Measurements from ENCODE around the gene ABHD1.
"Not testable (repeated sequence)": the region's sequence is repeated elsewhere in the genome, so short reads cannot be mapped to it uniquely, and the experiment has no call there.

ABHD1 gene

DNA sequence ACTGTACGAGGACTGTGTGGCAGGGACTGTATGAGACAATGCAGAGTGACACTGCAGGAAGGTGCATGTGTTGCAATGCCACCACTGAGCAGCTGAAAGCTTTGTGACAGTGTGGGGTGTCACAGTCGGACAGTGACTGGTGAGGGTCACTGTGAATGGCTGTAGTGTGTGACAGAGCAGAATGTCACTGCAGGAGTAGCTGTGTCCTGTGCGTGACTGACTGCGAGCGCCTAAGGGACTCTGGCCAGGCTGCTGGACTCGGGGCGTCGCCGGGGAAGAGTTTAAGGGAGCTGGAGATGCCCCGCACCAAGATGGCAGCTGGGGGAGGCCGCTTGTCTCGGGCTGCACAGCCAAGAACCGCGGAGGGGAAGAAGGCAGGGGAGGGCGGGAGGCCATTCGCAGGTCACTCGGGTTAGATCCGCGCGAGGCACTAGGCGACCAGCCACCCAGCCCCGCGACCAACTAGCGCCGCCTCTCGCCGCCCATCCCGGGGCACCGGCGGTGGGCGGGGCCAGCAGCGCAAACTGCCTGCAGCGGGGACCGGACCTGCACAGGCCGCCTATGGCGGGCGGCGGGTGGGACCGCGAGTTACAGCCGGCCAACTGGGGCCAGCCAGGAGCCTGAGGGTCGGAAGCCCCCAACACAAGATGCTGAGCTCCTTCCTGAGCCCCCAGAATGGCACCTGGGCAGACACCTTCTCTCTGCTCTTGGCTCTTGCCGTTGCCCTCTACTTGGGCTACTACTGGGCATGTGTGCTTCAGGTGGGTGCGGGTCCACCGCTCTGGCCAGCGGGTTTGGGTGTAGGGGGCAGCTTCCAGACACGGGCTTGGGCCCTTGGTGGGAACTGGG, at the start of gene ABHD1:
ABHD1 (plus strand) TSS at position 514 of the 849 bp plus-strand sequence; CDS start at position 648, 134 bp downstream.
- DNase-seq (ENCODE audit: low read depth in 3 of 3) = peak in 2 of 3 experiments; percentile 27 to 56

DNA sequence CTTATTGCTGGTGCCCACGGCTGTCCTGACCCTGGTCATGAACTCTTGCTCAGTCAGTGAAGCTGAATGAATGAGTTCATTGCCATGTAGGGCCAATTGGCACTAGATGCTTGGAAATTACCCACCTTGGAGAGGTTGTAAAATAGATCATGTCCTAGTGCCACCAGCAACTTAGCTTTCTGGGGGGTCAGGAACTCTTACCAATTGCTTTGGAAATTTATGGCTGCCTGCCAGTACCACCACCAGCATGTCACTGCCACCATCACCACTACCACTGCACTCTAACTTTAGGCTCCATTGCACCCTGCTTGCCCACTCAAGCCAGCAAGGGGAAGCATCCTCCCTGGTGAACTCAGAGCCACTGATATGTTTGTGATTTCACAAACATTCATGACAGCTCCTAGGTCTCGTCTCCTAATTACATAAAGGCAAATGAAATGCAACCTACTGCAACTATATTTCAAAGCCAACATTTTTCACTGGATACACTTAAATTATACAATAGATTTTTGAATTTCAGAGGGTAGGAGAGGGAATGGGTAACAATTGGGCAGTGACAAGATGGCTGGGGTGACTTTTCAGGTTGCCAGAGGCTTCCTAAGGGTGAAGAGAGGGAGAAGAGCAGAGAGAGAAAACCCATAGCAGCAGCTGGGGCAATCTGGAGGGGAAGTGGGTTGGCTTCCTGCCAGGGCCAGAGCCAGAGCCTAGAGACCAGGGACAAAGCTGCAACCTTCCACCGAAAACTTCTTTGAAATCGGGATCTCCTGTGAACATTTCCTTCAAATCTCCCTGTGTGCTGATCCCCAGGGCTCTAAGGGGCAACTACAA, 48.7 kb upstream of the ABHD1 start:
- DNase-seq (ENCODE audit: low read depth in 3 of 3) = peak in 1 of 3 experiments; percentile 38

DNA sequence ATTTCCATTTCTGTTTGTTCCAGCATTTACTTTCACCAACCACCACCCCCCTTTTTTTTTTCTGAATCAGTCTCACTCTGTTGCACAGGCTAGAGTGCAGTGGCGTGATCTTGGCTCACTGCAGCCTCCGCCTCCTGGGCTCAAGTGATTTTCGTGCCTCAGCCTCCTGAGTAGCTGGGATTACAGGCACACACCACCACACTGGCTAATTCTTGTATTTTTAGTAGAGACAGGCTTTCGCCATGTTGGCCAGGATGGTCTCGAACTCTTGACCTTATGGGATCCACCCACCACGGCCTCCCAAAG, 48.1 kb upstream of the ABHD1 start:
- DNase-seq (ENCODE audit: low read depth in 3 of 3) = not testable (repeated sequence)

DNA sequence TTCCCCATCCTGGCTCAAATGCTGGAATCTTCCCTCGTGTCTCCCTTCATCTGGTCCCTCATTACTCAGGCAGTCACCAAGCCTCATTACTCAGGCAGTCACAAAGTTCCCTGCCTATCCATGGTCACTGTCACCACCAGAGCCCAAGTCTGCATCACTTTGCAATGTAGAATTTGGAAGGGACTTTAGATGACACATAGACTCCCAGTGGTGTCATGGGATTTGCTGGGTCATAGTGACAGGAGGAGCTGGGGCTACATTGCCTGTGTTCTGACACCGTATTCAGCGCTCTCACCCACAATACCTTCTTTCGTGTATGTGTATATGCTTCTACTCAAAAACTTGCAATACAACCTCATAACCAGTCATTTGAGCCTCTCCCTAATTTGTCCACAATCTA, 47.3 kb upstream of the ABHD1 start:
- DNase-seq (ENCODE audit: low read depth in 3 of 3) = no peak

DNA sequence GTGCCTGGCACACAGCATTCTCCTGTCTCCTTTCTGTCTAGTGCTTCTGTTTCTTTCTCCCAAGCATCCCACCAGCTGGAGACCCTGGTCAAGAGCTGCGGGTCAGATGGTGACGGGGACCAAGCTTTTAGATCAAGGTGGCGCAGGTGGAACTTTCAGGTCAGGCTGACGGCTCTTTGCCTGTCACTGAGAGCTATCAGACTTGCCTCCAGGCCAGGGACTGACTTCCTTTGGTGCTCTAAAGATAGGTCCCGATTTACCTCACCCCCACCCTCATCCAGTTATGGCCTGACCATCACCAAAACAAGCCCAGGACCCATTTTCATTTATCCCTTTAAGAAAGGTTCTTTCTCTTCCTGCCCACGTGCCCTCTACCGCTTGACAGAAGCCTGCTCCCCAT, 46.4 kb upstream of the ABHD1 start:
- DNase-seq (ENCODE audit: low read depth in 3 of 3) = no peak

DNA sequence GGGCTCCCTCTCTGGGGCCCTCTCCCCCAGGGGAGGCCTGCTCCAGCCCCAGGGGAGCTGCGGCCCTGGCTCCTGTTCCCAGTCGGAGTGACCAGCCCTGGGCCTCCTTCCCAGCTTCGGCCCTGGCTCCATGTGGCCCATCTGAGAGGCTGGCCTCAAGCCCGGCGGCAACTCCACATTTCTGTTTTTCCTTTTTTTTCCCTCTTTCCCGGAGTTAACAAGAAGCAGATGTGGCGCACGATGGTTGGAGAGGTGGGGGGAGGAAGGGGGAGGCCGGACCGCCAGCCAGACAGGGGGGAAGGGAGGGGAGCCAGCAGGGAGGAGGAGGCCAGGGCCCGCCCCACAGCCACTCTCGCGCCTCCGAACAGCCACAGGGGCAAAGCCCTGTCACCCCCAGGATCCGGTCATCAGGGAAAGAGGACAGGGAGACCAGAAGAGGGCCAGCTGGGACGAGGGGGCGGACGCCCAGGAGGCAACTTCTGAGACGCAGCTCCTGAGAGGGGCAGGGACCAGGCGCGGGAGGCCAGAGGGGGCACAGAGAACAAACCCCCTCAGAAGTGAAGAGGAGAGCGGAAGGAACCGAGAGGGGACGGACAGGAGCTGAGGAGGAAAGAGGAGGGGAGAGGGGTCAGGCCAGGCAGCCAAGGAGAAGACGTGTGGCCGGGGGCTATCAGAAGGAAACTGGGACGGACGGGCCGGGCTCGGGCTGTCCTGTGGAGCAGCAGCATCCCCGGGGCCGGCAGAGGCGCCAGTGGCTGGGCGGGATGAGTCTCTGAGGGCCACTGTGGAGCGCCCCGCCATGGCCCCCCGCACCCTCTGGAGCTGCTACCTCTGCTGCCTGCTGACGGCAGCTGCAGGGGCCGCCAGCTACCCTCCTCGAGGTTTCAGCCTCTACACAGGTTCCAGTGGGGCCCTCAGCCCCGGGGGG, 45.1 kb upstream of the ABHD1 start, which contains the start of gene EMILIN1:
EMILIN1 (plus strand) TSS at position 349 of the 928 bp plus-strand sequence; CDS start at position 800, 451 bp downstream.
- DNase-seq (ENCODE audit: low read depth in 3 of 3) = no peak

DNA sequence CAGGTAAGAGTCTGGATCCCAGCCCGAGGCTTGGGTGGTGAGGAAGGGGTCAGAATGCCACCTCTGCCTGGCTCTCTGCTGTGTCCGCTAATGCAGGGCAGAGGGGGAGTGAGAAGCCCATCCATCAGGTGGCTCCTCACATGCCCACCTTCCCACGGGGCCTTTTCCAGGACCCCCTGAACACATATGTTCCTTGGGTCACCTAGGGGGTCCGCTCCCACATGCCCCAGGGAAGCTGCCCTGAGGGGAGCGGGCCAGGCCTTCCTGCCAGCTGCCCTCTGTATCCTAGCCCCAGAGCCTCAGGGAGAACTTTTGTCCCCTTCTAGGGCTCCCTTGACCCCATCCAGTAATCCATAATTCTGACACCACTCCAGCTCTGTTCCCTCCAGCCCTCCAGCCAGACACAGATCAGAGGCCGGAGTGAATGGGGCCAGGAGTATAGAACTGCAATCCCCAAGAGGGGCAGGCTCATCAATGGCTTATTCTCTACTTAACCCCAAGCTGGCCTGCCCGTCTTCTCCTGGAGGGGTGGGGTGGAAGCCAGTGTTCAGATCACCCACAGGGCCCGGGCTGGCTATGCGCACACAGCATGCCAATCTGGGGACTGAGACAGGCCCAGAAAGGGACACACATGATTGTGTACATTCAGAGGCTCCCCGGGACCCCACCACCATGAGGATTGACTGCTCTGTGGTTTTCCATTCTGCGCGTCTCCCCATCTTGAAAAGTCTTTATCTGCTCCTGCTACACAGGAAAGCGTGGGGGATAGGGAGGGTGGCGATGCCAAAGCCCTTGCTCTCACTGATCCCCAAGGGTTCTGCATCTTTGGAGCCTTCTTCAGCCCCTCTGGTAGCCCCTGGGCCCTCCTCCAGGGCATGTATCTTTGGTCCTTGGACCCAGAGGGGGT, 44.1 kb upstream of the ABHD1 start:
- DNase-seq (ENCODE audit: low read depth in 3 of 3) = no peak

DNA sequence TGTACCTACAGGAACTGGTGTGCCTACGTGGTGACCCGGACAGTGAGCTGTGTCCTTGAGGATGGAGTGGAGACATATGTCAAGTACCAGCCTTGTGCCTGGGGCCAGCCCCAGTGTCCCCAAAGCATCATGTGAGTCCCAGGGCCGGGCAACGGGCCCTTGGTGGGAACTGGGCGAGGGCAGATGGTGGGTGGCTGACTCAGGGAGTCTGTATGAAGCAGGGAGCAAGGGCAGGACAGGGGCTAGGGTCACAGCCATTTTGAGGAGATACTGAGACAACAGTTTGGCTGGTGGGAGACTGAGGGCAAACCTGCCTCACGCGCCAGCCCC, 43.5 kb upstream of the ABHD1 start:
- no peak for DNase-seq (ENCODE audit: low read depth in 3 of 3)

DNA sequence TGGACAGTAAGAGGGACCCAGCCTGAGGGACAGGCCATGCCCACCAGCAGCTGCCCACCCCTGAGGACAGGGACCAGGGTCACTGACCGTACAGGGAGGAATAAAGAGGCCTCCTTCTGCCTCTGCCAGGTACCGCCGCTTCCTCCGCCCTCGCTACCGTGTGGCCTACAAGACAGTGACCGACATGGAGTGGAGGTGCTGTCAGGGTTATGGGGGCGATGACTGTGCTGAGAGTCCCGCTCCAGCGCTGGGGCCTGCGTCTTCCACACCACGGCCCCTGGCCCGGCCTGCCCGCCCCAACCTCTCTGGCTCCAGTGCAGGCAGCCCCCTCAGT, 43.0 kb upstream of the ABHD1 start:
- no peak for DNase-seq (ENCODE audit: low read depth in 3 of 3)

DNA sequence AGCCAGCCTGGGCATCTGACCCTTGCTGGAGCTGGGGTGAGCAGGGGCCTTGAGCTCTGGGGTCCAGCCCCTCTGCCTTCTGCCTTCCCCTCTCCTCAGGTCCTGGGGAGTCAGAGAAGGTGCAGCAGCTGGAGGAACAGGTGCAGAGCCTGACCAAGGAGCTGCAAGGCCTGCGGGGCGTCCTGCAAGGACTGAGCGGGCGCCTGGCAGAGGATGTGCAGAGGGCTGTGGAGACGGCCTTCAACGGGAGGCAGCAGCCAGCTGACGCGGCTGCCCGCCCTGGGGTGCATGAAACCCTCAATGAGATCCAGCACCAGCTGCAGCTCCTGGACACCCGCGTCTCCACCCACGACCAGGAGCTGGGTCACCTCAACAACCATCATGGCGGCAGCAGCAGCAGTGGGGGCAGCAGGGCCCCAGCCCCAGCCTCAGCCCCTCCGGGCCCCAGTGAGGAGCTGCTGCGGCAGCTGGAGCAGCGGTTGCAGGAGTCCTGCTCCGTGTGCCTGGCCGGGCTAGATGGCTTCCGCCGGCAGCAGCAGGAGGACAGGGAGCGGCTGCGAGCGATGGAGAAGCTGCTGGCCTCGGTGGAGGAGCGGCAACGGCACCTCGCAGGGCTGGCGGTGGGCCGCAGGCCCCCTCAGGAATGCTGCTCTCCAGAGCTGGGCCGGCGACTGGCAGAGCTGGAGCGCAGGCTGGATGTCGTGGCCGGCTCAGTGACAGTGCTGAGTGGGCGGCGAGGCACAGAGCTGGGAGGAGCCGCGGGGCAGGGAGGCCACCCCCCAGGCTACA, 41.4 kb upstream of the ABHD1 start:
- no peak for DNase-seq (ENCODE audit: low read depth in 3 of 3)

DNA sequence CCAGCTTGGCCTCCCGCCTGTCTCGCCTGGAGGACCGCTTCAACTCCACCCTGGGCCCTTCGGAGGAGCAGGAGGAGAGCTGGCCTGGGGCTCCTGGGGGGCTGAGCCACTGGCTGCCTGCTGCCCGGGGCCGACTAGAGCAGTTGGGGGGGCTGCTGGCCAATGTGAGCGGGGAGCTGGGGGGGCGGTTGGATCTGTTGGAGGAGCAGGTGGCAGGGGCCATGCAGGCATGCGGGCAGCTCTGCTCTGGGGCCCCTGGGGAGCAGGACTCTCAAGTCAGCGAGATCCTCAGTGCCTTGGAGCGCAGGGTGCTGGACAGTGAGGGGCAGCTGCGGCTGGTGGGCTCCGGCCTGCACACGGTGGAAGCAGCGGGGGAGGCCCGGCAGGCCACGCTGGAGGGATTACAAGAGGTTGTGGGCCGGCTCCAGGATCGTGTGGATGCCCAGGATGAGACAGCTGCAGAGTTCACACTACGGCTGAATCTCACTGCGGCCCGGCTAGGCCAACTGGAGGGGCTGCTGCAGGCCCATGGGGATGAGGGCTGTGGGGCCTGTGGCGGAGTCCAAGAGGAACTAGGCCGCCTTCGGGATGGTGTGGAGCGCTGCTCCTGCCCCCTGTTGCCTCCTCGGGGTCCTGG, 40.7 kb upstream of the ABHD1 start:
- no peak for DNase-seq (ENCODE audit: low read depth in 3 of 3)

DNA sequence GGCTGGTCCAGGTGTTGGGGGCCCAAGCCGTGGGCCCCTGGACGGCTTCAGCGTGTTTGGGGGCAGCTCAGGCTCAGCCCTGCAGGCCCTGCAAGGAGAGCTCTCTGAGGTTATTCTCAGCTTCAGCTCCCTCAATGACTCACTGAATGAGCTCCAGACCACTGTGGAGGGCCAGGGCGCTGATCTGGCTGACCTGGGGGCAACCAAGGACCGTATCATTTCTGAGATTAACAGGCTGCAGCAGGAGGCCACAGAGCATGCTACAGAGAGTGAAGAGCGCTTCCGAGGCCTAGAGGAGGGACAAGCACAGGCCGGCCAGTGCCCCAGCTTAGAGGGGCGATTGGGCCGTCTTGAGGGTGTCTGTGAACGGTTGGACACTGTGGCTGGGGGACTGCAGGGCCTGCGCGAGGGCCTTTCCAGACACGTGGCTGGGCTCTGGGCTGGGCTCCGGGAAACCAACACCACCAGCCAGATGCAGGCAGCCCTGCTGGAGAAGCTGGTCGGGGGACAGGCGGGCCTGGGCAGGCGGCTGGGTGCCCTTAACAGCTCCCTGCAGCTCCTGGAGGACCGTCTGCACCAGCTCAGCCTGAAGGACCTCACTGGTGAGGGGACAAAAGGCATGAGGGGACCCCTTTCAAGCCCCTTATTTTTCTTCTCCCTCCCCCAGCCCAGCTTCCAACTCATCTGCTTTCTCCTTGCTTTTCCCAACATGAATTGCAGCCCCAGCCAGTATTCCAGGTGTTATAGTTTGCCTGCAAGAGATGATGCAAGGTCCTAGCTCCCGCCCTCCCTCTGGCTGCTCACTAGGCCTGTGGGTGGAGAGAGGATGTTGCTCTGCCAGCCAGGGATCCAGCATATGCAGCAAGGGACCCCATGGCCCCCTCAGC, 40.0 kb upstream of the ABHD1 start:
- no peak for DNase-seq (ENCODE audit: low read depth in 3 of 3)

DNA sequence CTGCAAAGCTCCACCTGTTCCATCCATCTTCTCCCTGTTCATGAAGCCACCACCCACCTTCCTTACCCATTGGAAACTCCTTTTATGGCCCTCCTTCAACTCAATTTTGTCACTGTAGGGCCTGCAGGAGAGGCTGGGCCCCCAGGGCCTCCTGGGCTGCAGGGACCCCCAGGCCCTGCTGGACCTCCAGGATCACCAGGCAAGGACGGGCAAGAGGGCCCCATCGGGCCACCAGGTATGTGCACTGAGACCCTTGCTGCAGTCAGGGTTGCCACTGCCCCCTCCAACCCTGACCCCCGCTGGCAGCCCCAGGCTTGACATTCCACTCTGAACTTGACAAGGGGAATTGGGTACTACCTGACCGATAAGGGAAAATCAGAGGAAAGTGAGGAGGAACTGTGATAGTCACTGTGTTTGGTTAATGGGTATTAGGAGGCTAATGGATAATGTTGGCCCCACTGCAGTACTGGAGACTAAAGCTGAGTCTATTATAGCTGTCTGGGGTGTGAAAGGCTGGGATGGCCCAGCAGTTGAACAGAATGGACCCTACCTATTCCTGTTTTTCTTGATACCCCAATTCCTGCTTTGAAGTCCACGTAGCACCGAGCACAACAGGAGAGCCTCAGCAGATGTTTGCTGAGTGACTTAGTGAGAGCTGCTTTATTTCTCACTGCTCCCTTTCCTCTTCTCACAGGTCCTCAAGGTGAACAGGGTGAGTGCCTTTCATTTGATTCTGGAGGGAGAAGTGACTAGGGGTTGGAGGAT, 39.1 kb upstream of the ABHD1 start:
- DNase-seq (ENCODE audit: low read depth in 3 of 3) = no peak

DNA sequence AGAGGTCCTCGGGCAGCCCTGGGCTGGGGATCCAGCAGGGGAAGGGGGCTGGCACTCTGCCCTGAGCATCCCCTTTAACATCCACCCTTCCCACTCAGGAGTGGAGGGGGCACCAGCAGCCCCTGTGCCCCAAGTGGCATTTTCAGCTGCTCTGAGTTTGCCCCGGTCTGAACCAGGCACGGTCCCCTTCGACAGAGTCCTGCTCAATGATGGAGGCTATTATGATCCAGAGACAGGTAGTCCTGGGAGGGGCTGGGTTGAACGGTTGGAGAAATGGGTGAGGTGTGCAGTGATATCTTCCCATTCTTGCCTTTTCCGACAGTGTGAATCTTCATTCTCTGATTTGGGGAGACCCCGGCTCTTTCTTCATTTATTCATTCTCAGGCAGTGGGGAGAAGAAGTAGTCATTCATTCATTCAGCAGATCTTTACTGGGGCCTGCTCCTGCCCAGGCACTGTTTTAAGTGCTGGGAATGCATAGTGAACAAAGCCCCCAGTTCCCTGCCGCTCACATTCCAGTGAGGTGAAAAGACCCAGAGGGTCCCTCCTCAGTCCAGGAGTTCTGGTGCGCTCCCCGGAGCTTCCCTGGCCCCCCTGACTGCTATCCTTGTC, 38.4 kb upstream of the ABHD1 start:
- no peak for DNase-seq (ENCODE audit: low read depth in 3 of 3)

DNA sequence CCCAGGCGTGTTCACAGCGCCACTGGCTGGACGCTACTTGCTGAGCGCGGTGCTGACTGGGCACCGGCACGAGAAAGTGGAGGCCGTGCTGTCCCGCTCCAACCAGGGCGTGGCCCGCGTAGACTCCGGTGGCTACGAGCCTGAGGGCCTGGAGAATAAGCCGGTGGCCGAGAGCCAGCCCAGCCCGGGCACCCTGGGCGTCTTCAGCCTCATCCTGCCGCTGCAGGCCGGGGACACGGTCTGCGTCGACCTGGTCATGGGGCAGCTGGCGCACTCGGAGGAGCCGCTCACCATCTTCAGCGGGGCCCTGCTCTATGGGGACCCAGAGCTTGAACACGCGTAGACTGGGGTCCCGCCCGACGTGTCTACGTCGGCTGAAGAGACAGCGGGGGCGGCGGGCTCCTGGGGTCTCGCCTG, 37.9 kb upstream of the ABHD1 start:
- peak in 1 of 3 experiments; percentile 33 for DNase-seq (ENCODE audit: low read depth in 3 of 3)

DNA sequence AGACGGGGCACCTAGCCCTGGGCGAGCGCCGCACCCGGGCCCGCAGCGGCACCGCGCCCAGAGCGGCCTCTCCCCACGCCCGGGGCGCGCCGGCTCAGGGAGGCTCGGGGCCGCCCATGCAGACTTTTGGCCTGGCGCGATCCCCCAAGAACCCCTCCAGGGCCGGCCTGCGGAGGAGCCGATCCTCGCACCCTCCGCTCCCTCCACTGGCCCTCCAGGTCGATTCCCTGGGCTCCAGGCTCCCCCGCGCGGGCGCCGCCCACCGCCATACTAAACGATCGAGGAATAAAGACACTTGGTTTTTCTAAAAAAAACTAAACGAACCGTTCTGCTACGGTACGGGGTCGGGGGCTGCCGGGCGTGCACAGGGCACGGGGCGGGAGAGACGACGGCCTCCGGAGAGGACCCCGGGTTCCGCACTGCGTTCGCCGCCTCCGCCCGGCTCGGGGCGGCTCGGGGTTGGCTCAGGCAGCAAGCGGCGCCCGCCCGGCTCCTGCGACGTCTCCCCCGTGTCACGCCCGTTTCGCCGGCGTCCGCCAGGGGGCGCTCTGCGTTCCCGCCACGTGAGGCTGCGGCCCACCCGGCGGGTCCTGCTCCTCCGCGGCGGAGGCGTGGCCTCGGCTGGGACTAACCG, 37.4 kb upstream of the ABHD1 start:
- DNase-seq (ENCODE audit: low read depth in 3 of 3) = peak; percentile 93 to 98 (median 97)
